IPS-NIHi7 (cell line): ENCODE data around the gene TMEM8B.
"Not testable (repeated sequence)": the region's sequence is repeated elsewhere in the genome, so short reads cannot be mapped to it uniquely, and the experiment has no call there.

Experiments
- DNase-seq: peaks from one replicate; pipeline ENCODE4 v3.0.0; 2012; ENCODE audit warnings: mixed read lengths; ENCODE audit errors: extremely low spot score

The TMEM8B gene

DNA sequence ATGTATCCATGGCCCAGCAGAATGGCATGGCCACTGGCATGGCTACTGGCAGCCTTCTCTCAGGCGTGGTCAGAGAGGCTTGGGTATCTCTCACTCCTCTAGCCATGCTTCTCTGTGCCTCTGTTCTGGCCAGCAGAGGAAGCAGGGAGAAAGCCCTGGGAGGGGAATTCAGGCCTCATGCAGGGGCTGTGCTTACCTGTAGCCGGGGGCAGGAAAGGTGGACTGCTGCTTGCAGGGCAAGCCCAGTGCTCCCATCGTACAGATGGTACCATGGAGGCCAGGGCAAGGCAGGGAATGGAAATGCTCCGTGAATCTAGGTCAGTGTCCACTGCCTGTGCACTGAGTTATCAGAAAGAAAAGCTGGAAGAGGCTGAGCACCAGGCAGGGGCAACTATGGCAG, 38.5 kb downstream of the TMEM8B start:
- DNase-seq, result no peak

GRCh38 chr9:35868933-35869332, 39.9 kb downstream of the TMEM8B start:
- DNase-seq, result no peak

GRCh38 chr9:35869621-35870216, 40.7 kb downstream of the TMEM8B start:
- no peak for DNase-seq

- no peak for DNase-seq
Observed at GRCh38 chr9:35870351-35870923, 41.4 kb downstream of the TMEM8B start, which contains the start of gene OR13J1. Gene OR13J1 (minus strand): TSS chr9:35870401. CDS start chr9:35870401, 0 bp downstream.

- DNase-seq, result no peak
Observed at GRCh38 chr9:35871545-35871944, 42.5 kb downstream of the TMEM8B start.

DNA sequence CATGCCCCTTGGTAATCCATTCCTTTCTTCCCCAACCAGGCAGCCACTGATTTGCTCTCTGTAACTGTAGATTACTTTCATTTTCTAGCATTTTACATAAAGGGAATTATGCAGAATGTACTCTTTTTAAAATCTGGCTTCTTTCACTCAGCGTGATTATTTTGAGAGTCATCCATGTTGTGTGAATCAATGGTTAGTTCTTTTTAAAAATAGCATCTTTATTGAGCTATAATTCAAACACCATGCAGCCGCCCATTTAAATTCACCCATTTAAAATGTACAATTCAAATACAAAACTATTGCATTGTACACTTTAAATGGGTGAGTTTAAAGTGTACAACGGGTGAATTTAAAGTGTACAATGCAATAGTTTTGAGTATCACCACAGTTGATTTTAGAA, 43.5 kb downstream of the TMEM8B start:
- DNase-seq, result no peak

DNA sequence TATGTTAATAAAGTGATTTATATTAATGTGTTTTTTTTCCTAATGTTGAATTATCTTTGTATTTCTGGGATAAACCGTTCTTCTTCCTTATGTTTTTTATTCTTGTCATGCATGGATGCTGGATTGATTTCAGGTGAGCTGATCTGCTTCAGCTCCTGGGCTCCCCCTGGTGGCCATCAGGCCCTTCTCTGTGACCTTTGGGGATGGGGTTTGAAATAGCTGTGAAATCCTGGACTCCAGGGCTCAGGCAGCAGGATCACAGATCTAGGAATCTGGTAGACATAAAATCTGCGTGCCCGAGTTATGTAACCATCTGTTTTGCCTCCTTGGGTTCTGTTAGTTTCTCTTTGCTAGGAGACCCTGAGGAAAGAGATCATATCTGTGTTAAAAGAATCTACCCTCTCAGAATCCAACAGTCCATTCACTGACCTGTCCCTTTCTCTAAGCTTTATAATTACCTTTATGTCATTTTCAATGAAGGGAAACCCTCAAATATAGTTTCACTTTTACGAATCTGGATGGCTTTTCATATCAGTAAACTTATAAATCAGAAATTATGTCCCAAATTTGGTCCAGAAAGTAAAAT, 53.3 kb downstream of the TMEM8B start:
- DNase-seq, result peak; percentile 89

DNA sequence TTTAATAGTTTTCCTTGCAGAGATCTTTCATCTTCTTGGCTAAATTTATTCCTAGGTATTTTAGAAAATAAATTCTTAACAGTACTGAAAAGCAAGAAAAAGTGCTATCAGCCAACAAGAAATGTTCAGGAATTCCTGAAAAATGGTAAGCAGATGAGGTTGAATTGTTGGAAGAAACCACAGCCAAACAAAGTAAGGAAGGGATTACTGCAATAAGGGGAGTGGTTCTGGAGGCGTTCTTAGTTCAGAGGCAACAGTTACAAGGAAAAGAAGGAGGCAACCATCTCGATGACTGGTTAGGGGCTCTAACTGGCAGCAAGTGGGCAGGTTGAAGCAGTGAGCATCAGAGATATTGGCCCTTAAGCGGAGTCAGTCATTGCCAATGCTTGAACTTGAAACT, 54.0 kb downstream of the TMEM8B start:
- DNase-seq, result no peak

GRCh38 chr9:35884908-35885307, 55.9 kb downstream of the TMEM8B start:
- not testable (repeated sequence) for DNase-seq

DNA sequence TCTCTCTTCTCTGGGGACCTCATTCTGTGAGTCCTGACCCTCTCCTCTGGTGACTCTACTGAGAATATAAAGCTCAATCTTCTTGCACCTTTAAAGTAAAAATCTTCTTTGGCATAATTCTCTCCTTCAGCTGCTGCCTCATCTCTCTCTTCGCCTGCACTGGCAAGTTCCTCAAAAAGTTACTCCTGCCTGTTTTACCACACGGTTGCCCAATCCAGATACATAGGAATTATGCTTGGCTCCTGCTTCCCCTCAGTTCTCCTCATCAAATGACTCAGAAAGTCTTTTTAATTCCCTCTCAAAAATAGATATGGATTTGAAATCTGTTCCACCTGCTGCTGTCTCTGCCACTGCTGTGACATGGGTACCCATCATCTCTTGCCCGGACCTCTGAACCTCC, 62.6 kb downstream of the TMEM8B start:
- DNase-seq, result no peak

GRCh38 chr9:35892051-35892450, 63.0 kb downstream of the TMEM8B start:
- DNase-seq, result no peak

- DNase-seq, result no peak
Observed at GRCh38 chr9:35896570-35896969, 67.5 kb downstream of the TMEM8B start.

- DNase-seq, result not testable (repeated sequence)
Observed at GRCh38 chr9:35897376-35898099, 68.5 kb downstream of the TMEM8B start.

DNA sequence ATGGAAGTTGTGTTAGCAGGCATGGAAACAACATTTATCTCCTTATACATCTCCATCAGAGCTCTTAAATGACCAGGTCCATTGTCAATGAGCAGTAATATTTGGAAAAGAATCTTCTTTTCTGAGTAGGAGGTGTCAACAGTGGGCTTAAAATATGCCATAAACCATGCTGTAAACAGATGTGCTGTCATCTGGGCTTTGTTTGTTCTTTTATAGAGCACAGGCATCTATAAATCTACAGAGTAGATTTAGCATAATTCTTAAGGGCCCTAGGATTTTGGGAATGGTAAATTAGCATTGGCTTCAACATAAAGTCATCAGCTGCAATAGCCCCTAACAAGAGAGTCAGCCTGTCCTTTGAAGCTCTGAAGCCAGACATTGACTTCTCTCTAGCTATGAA, 69.3 kb downstream of the TMEM8B start:
- DNase-seq, result no peak

GRCh38 chr9:35899021-35899420, 70.0 kb downstream of the TMEM8B start:
- DNase-seq, result no peak

DNA sequence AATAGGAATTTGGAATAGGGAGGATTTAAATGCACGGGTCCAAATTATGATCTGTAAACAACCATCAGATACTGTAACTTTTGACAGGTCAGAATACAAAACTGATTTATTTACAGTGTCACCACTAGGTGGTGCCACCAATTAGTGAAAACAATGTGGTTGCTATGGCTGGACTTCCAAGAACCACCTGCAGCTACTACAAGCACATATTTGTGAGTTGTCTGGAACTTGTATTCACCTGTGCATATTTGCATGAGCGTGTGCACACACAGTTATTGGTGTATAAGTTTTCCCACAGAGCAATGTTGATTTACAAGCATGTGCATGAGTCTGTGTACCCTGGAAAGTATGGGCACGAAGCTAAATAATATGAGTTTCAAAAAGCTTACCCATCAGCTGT, 74.0 kb downstream of the TMEM8B start:
- DNase-seq, result peak; percentile 66

GRCh38 chr9:35904338-35904737, 75.3 kb downstream of the TMEM8B start:
- DNase-seq, result no peak

DNA sequence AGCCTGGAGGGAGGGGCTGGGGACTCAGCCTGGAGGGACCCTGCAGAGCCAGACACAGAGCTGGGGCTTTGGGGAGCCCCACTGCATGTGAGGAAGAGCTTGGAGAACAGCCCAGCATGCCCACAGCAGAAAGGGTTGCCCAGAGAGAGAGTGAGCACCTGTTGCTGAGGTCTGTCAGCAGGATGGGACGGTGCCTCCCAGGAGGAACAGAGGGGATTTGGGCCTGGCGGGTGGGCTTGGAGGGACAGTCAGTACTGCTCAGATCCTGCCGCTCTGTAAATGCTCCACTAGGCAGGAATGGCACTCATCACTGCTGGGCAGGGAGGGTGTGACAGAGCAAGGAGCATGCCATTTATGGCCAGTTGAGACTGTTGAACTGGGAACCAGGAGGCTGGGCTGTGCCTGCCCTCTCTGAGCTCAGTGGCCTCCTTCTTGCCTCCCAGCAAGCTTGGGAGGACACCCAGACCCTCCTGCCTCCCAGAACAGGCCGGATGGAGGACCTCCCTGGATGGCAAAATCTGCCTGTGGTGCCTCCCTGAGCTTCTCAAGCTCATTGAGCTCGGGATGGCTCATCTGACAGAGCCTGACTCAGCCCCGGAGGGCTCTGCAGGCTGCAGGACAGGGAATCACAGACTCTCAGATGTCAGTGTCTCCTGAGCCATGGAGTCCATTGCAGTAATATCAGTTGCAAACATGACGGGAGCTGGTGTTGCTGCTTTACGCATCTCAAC, 76.2 kb downstream of the TMEM8B start:
- no peak for DNase-seq

DNA sequence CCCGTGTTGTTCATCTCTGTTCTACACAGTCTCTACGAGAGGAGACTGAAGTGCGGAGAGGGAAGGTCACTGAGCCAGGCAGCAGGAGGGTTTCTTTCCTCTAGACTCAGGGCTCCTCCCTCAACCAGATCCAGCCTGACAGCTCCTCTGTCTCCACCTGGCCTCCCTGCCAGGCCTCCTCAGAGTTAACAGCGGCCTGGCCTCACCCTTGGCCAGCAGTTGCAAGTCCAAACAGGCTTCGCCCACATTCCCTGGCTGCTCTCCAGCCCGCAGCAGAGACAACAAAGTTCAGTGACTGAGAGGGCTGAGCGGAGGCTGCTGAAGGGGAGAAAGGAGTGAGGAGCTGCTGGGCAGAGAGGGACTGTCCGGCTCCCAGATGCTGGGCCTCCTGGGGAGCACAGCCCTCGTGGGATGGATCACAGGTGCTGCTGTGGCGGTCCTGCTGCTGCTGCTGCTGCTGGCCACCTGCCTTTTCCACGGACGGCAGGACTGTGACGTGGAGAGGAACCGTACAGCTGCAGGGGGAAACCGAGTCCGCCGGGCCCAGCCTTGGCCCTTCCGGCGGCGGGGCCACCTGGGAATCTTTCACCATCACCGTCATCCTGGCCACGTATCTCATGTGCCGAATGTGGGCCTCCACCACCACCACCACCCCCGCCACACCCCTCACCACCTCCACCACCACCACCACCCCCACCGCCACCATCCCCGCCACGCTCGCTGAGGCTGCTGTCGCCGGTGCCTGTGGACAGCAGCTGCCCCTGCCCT, 77.1 kb downstream of the TMEM8B start, which contains the start of gene HRCT1:
TSS of gene HRCT1 (plus strand) at position 291 of the 768 bp plus-strand sequence. CDS start at position 377, 86 bp downstream.
- DNase-seq, result no peak

DNA sequence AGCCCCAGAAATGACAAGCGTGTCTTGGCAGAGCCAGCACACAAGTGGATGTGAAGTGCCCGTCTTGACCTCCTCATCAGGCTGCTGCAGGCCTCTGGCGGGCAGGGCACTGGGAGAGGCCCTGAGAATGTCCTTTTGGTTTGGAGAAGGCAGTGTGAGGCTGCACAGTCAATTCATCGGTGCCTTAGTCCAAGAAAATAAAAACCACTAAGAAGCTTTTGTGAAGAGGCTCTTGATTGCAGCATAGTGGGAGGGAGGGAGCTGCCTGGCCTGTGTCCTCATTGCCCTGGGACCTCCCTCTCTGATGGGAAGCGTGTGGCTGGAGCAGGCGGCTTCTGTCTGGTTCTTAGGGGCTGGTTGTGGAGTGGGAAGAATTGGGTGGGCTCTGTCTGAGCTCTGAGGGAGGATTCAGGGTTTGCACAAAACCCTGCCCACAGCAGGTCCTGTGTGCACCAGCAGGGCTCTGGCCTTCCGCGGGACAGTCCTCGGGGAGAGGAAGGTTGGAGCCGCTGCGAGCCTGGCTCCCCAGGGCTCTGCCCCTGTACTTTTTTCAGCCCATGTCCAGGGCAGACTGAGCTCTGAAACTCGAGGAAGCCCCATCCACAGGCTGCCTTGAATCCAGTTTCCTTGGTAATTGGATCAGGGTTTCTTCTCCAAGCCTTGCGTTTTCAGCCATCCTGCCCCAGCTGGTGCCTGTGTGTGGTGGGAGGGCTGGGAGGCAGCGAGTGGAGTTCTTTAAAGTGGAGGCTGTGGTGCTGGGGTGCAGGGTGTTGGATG, 78.1 kb downstream of the TMEM8B start:
- no peak for DNase-seq
